PFSK-1 (cell line): ENCODE measurements around the gene PTCRA.

ENCODE experiments used
- POLR2AphosphoS5 ChIP-seq: IDR thresholded peaks from 2 replicates; pipeline ENCODE4 v1.6.1; 2012; ENCODE audit warnings: low read depth, mild to moderate bottlenecking, control low read depth, low read length, moderate library complexity
- SIN3A ChIP-seq: IDR thresholded peaks from 2 replicates; pipeline ENCODE4 v1.6.1; 2012; ENCODE audit warnings: mild to moderate bottlenecking, low read length, moderate library complexity, borderline replicate concordance; ENCODE audit not compliant: insufficient read depth
- TAF1 ChIP-seq: IDR thresholded peaks from 2 replicates; pipeline ENCODE4 v1.6.1; 2012; ENCODE audit warnings: low read length, control low read depth, borderline replicate concordance; ENCODE audit not compliant: insufficient read depth
- TF ChIP-seq, protein P1 (sequence below), 2 experiments: IDR thresholded peaks; 2 replicates each; pipeline versions ENCODE4 v1.6.1 to v1.8.0; 2011 to 2012; ENCODE audit warnings: low read depth in 2 of 2, low read length in 2 of 2, control low read depth in 1 of 2, inconsistent platforms in 1 of 2, mild to moderate bottlenecking in 1 of 2, moderate library complexity in 1 of 2; ENCODE audit not compliant: insufficient read depth in 1 of 2

- TF ChIP-seq POLR2AphosphoS5 (no peak), SIN3A (no peak), TAF1 (no peak)
- TF ChIP-seq, protein P1, sequence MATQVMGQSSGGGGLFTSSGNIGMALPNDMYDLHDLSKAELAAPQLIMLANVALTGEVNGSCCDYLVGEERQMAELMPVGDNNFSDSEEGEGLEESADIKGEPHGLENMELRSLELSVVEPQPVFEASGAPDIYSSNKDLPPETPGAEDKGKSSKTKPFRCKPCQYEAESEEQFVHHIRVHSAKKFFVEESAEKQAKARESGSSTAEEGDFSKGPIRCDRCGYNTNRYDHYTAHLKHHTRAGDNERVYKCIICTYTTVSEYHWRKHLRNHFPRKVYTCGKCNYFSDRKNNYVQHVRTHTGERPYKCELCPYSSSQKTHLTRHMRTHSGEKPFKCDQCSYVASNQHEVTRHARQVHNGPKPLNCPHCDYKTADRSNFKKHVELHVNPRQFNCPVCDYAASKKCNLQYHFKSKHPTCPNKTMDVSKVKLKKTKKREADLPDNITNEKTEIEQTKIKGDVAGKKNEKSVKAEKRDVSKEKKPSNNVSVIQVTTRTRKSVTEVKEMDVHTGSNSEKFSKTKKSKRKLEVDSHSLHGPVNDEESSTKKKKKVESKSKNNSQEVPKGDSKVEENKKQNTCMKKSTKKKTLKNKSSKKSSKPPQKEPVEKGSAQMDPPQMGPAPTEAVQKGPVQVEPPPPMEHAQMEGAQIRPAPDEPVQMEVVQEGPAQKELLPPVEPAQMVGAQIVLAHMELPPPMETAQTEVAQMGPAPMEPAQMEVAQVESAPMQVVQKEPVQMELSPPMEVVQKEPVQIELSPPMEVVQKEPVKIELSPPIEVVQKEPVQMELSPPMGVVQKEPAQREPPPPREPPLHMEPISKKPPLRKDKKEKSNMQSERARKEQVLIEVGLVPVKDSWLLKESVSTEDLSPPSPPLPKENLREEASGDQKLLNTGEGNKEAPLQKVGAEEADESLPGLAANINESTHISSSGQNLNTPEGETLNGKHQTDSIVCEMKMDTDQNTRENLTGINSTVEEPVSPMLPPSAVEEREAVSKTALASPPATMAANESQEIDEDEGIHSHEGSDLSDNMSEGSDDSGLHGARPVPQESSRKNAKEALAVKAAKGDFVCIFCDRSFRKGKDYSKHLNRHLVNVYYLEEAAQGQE (IDR thresholded peaks at IDR 0.05; ENCODE audit: insufficient read depth in 1 of 2, low read depth in 2 of 2, low read length in 2 of 2), result no peak
Observed at GRCh38 chr6:42935322-42935721, 19.5 kb downstream of the PTCRA start.
